Neuronal stem cell (in vitro differentiated cells): ENCODE results near the gene TBX6.
A peak's percentile ranks its signal among the peaks of the same experiment; 100 is the strongest.

Experiments
- DNase-seq: peaks from one replicate; pipeline ENCODE4 v3.0.0-alpha.2; 2013; ENCODE audit warnings: low spot score
- H2AFZ ChIP-seq: one replicate; pipeline ENCODE4 v1.6.1; 2013; ENCODE audit warnings: mild to moderate bottlenecking, low read length, inconsistent platforms
- H2AK5ac ChIP-seq: 2 replicates; pipeline ENCODE4 v1.6.1; 2013; ENCODE audit warnings: low read depth, mild to moderate bottlenecking, inconsistent platforms, low read length, moderate library complexity, mixed read lengths
- H2BK120ac ChIP-seq: 2 replicates; pipeline ENCODE4 v1.6.1; 2013; ENCODE audit warnings: low read depth, mild to moderate bottlenecking, inconsistent platforms, low read length, moderate library complexity, mixed read lengths
- H2BK12ac ChIP-seq: one replicate; pipeline ENCODE4 v1.6.1; 2013; ENCODE audit warnings: low read length, inconsistent platforms
- H2BK15ac ChIP-seq: 2 replicates; pipeline ENCODE4 v1.6.1; 2013; ENCODE audit warnings: mild to moderate bottlenecking, low read length, inconsistent platforms, mixed read lengths
- H2BK5ac ChIP-seq: one replicate; pipeline ENCODE4 v1.6.1; 2013; ENCODE audit warnings: inconsistent platforms, mild to moderate bottlenecking, low read length, moderate library complexity
- H3K14ac ChIP-seq: one replicate; pipeline ENCODE4 v1.6.1; 2013; ENCODE audit warnings: low read length, inconsistent platforms
- H3K18ac ChIP-seq: 2 replicates; pipeline ENCODE4 v1.6.1; 2013; ENCODE audit warnings: low read length, inconsistent platforms
- H3K23ac ChIP-seq: 2 replicates; pipeline ENCODE4 v1.6.1; 2013; ENCODE audit warnings: low read depth, mild to moderate bottlenecking, mixed read lengths, low read length, inconsistent platforms; ENCODE audit not compliant: poor library complexity
- H3K27ac ChIP-seq: replicated peaks from 3 replicates; pipeline ENCODE4 v1.5.1; 2013; ENCODE audit warnings: low read length, inconsistent platforms
- H3K27me3 ChIP-seq, 3 experiments: 2 replicates each; pipeline ENCODE4 v1.6.1; 2013; ENCODE audit warnings: low read length in 3 of 3, mild to moderate bottlenecking in 2 of 3, inconsistent platforms in 1 of 3, low read depth in 1 of 3, mixed read lengths in 1 of 3, moderate library complexity in 1 of 3; ENCODE audit not compliant: control insufficient read depth in 3 of 3, insufficient read depth in 3 of 3
- H3K36me3 ChIP-seq, 2 donors: replicated peaks in 1 of 2; 2 replicates each; pipeline ENCODE4 v1.6.1; 2013; ENCODE audit warnings: low read length in 2 of 2; ENCODE audit not compliant: control insufficient read depth in 2 of 2, insufficient read depth in 2 of 2
- H3K4ac ChIP-seq: 2 replicates; pipeline ENCODE4 v1.6.1; 2013; ENCODE audit warnings: inconsistent platforms, mild to moderate bottlenecking, low read length, moderate library complexity
- H3K4me1 ChIP-seq, 2 donors: 1 replicate in 1 of 2; 2 replicates in 1 of 2; pipeline ENCODE4 v1.6.1; 2013; ENCODE audit warnings: low read length in 2 of 2, low read depth in 1 of 2; ENCODE audit not compliant: control insufficient read depth in 2 of 2, insufficient read depth in 1 of 2
- H3K4me2 ChIP-seq: one replicate; pipeline ENCODE4 v1.6.1; 2013; ENCODE audit warnings: mild to moderate bottlenecking, low read length, inconsistent platforms; ENCODE audit not compliant: insufficient read depth, poor library complexity, severe bottlenecking
- H3K4me3 ChIP-seq, 2 donors: 2 replicates each; pipeline ENCODE4 v1.5.1; 2013; ENCODE audit warnings: low read length in 2 of 2, mild to moderate bottlenecking in 2 of 2, inconsistent platforms in 1 of 2, moderate library complexity in 1 of 2
- H3K79me1 ChIP-seq: one replicate; pipeline ENCODE4 v1.6.1; 2013; ENCODE audit warnings: low read depth, mild to moderate bottlenecking, inconsistent platforms, low read length, moderate library complexity
- H3K9ac ChIP-seq: one replicate; pipeline ENCODE4 v1.6.1; 2013; ENCODE audit warnings: mild to moderate bottlenecking, low read depth, low read length, inconsistent platforms; ENCODE audit not compliant: poor library complexity
- H3K9me3 ChIP-seq, 2 donors: replicated peaks in 1 of 2; 2 replicates each; pipeline versions ENCODE3 to v1.6.1; 2013; ENCODE audit warnings: low read length in 2 of 2, mild to moderate bottlenecking in 2 of 2, inconsistent platforms in 1 of 2, low read depth in 1 of 2, mixed read lengths in 1 of 2, moderate library complexity in 1 of 2; ENCODE audit not compliant: control insufficient read depth in 2 of 2, insufficient read depth in 1 of 2
- H4K8ac ChIP-seq: one replicate; pipeline ENCODE4 v1.6.1; 2013; ENCODE audit warnings: low read depth, mild to moderate bottlenecking, inconsistent platforms, low read length, moderate library complexity
- H4K91ac ChIP-seq: one replicate; pipeline ENCODE4 v1.6.1; 2013; ENCODE audit warnings: low read length, low read depth, mild to moderate bottlenecking, inconsistent platforms; ENCODE audit not compliant: poor library complexity
- WGBS, 2 donors: extraction: QIAGEN DNeasy Blood & Tissue Kit; methylation state at CpG; one replicate each; pipeline ENCODE4 v1.1.7; 2013; ENCODE audit warnings: missing lambda C conversion rate in 2 of 2, mixed read lengths in 1 of 2; ENCODE audit not compliant: insufficient read length in 2 of 2, insufficient replicate concordance in 1 of 2; ENCODE audit errors: extremely low coverage in 2 of 2; 5-methylcytosine and 5-hydroxymethylcytosine counted together

Gene TBX6

GRCh38 chr16:30066761-30067583 is 24.8 kb downstream of the TBX6 start:
- Histone ChIP-seq H3K27me3 (no peaks in the 10 kb centered on the region), H2BK15ac (no peak overlapping the region), H3K23ac (peak overlapping the region; percentile 25), H4K91ac (no peak overlapping the region), H2AK5ac (no peak overlapping the region), H2BK5ac (no peak overlapping the region), H3K4ac (no peak overlapping the region), H2BK12ac (no peak overlapping the region), H2BK120ac (no peak overlapping the region), H4K8ac (no peak overlapping the region), H3K36me3 (peaks cover 37 to 58% of the 10 kb centered on the region in 2 donors), H3K27ac (no peak overlapping the region), H3K4me3 (peak overlapping the region; percentile 96 to 99), H3K9ac (peak overlapping the region; percentile 82), H3K4me2 (peak overlapping the region; percentile 87), H3K79me1 (peaks cover 17% of the 10 kb centered on the region), H3K14ac (no peak overlapping the region), H3K4me1 (peaks cover 15 to 24% of the 10 kb centered on the region in 2 donors), H3K18ac (no peak overlapping the region), H3K9me3 (no peaks in the 10 kb centered on the region), H2AFZ (no peak overlapping the region)
- no CpG with 5 or more reads among the region's 21 CpGs for WGBS, 2 donors
- no peak for DNase-seq

GRCh38 chr16:30065943-30066760 is 25.6 kb downstream of the TBX6 start:
- Histone ChIP-seq H2BK15ac (peak overlapping the region; percentile 64), H3K4ac (peak overlapping the region; percentile 99), H3K14ac (peak overlapping the region; percentile 99), H3K9ac (peak overlapping the region; percentile 100), H3K18ac (peak overlapping the region; percentile 99), H4K91ac (no peak overlapping the region), H2BK12ac (no peak overlapping the region), H3K27ac (peak overlapping the region; percentile 87), H3K27me3 (no peaks in the 10 kb centered on the region), H2AK5ac (peak overlapping the region; percentile 64), H4K8ac (no peak overlapping the region), H3K4me2 (peak overlapping the region; percentile 87), H3K79me1 (peaks cover 17% of the 10 kb centered on the region), H2BK5ac (peak overlapping the region; percentile 90), H2BK120ac (peak overlapping the region; percentile 93), H2AFZ (peak overlapping the region; percentile 86), H3K23ac (peak overlapping the region; percentile 100), H3K9me3 (no peaks in the 10 kb centered on the region), H3K4me1 (peaks cover 15 to 24% of the 10 kb centered on the region in 2 donors), H3K4me3 (peak overlapping the region; percentile 96 to 99), H3K36me3 (peaks cover 32 to 51% of the 10 kb centered on the region in 2 donors)
- WGBS, 2 donors: no CpG with 5 or more reads among the region's 44 CpGs
- no peak for DNase-seq

GRCh38 chr16:30065102-30065942 is 26.4 kb downstream of the TBX6 start, which contains the start of gene ALDOA:
TSS of gene ALDOA (plus strand) at chr16:30065760. CDS start at chr16:30066898, 1,138 bp downstream.
- peak within 1 kb of the TSS; percentile 99 for H3K27ac ChIP-seq
- peak; percentile 95 for DNase-seq
- H3K4me3 ChIP-seq: peak within 1 kb of the TSS; percentile 96 to 99
- no peaks in the 10 kb centered on the region for H3K27me3 ChIP-seq
- H2BK15ac ChIP-seq: peak within 1 kb of the TSS; percentile 98
- H2BK120ac ChIP-seq: peak within 1 kb of the TSS; percentile 93
- H3K36me3 ChIP-seq: peaks cover 28 to 51% of the 10 kb centered on the region in 2 donors
- H3K4me1 ChIP-seq: peaks cover 17 to 26% of the 10 kb centered on the region in 2 donors
- H3K23ac ChIP-seq: peak within 1 kb of the TSS; percentile 100
- H3K14ac ChIP-seq: peak within 1 kb of the TSS; percentile 99
- H3K9me3 ChIP-seq: no peaks in the 10 kb centered on the region
- H3K4me2 ChIP-seq: peak within 1 kb of the TSS; percentile 87
- H2BK12ac ChIP-seq: peak within 1 kb of the TSS; percentile 12
- peak within 1 kb of the TSS; percentile 100 for H3K9ac ChIP-seq
- H2BK5ac ChIP-seq: peak within 1 kb of the TSS; percentile 90
- H3K18ac ChIP-seq: peak within 1 kb of the TSS; percentile 100
- peak within 1 kb of the TSS; percentile 93 for H2AFZ ChIP-seq
- H3K79me1 ChIP-seq: peaks cover 17% of the 10 kb centered on the region
- H4K8ac ChIP-seq: peak within 1 kb of the TSS; percentile 53
- WGBS, 2 donors: no CpG with 5 or more reads among the region's 99 CpGs
- peak within 1 kb of the TSS; percentile 85 for H4K91ac ChIP-seq
- peak within 1 kb of the TSS; percentile 99 for H3K4ac ChIP-seq
- H2AK5ac ChIP-seq: peak within 1 kb of the TSS; percentile 98
